ENCODE measurements around the gene CHIC1.

Gene CHIC1

DNA sequence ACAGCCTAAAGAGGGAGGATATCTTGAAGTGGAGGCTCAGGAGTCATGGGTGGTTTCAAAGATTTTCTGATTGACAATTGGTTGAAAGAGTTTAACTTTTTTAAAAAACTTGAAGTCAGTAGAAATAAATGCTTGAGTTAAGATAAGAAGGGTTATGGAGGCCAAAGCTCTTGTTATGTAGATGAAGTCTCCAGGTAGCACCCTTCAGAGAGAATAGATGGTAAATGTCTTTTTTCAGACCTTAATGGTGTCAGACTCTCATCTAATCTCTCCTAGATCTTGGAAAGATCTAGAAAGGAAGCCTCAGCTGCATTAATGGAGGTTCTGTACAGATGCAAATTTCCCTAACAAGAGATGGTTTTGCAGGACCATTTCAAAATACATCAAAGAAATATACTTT, 6.8 kb upstream of the CHIC1 start:
- H3K4me3 ChIP-seq (IDR thresholded peaks at IDR 0.05; ENCODE audit: insufficient read depth, low read depth, low read length) = no peak overlapping the region
- no peaks in the 10 kb centered on the region for H3K79me2 ChIP-seq (ENCODE audit: insufficient read depth, low read depth)
- H2AFZ ChIP-seq (ENCODE audit: low read depth) = no peak overlapping the region
- H3K9ac ChIP-seq = no peak overlapping the region
- H3K27me3 ChIP-seq (ENCODE audit: insufficient read depth, low read depth) = no peaks in the 10 kb centered on the region
- no peak overlapping the region for H3K4me2 ChIP-seq
- H3K27ac ChIP-seq = no peak overlapping the region
- no peaks in the 10 kb centered on the region for H3K36me3 ChIP-seq (ENCODE audit: insufficient read depth)
- no peaks in the 10 kb centered on the region for H3K4me1 ChIP-seq (ENCODE audit: low read depth, poor library complexity, severe bottlenecking)
- H4K20me1 ChIP-seq (ENCODE audit: insufficient read depth) = no peaks in the 10 kb centered on the region
- TF ChIP-seq, protein P1, sequence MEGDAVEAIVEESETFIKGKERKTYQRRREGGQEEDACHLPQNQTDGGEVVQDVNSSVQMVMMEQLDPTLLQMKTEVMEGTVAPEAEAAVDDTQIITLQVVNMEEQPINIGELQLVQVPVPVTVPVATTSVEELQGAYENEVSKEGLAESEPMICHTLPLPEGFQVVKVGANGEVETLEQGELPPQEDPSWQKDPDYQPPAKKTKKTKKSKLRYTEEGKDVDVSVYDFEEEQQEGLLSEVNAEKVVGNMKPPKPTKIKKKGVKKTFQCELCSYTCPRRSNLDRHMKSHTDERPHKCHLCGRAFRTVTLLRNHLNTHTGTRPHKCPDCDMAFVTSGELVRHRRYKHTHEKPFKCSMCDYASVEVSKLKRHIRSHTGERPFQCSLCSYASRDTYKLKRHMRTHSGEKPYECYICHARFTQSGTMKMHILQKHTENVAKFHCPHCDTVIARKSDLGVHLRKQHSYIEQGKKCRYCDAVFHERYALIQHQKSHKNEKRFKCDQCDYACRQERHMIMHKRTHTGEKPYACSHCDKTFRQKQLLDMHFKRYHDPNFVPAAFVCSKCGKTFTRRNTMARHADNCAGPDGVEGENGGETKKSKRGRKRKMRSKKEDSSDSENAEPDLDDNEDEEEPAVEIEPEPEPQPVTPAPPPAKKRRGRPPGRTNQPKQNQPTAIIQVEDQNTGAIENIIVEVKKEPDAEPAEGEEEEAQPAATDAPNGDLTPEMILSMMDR (conservative IDR thresholded peaks at IDR 0.05; ENCODE audit: low read depth, low read length) = no peak

DNA sequence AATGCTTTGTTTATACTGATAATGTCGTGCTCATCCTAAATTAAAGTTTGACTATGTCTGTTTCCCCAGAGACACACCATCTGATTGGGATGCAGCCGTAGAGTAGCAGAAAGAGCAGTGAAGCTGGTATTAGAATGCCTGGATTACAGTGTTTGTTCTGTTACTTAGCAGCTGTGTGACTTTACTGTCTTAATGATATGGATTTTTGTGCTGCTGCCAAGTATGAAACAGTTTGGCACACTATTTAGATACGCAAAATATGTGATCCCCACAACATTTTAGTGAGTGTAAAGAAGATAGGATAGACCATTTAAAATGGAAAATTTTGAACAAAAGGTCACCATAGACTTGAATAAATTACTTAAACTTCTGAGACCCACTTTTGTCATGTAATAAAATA, 1.2 kb upstream of the CHIC1 start:
- Histone ChIP-seq H3K27ac (no peak overlapping the region), H3K36me3 (ENCODE audit: insufficient read depth) (no peaks in the 10 kb centered on the region), H3K4me2 (peak overlapping the region; percentile 89), H3K79me2 (ENCODE audit: insufficient read depth, low read depth) (peaks cover 12% of the 10 kb centered on the region; the same call in 1 of the 2 replicates), H3K4me3 (IDR thresholded peaks at IDR 0.05; ENCODE audit: insufficient read depth, low read depth, low read length) (no peak overlapping the region), H3K27me3 (ENCODE audit: insufficient read depth, low read depth) (no peaks in the 10 kb centered on the region), H3K9ac (peak overlapping the region; percentile 49; the same call in 1 of the 2 replicates), H4K20me1 (ENCODE audit: insufficient read depth) (no peaks in the 10 kb centered on the region), H3K4me1 (ENCODE audit: low read depth, poor library complexity, severe bottlenecking) (peaks cover 22% of the 10 kb centered on the region), H2AFZ (ENCODE audit: low read depth) (no peak overlapping the region)
- TF ChIP-seq, protein P1 (conservative IDR thresholded peaks at IDR 0.05; ENCODE audit: low read depth, low read length) = no peak

DNA sequence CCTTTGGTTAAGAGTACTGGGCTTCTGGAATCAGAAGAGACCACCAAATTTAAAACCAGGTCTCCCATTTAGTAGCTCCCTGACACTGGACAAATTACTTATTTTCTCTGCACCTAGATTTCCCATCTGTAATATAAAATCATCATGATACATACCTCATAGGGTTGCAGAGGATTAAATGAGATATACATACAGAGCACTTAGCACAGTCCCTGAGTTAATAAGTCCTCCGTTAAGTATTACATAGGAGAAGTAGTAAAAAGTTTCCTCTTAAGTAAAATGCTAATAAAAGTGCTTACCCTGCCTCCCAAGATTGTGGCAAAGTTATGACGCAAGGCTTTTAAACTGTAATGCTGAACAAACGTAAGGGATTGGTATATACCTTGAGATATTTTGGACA, 539 bp upstream of the CHIC1 start:
- Histone ChIP-seq H3K27me3 (ENCODE audit: insufficient read depth, low read depth) (no peaks in the 10 kb centered on the region), H4K20me1 (ENCODE audit: insufficient read depth) (no peaks in the 10 kb centered on the region), H3K4me2 (peak overlapping the region; percentile 89), H3K27ac (peak overlapping the region; percentile 90; the same call in 1 of the 2 replicates), H3K9ac (peak overlapping the region; percentile 49), H2AFZ (ENCODE audit: low read depth) (peak overlapping the region; percentile 95), H3K36me3 (ENCODE audit: insufficient read depth) (no peaks in the 10 kb centered on the region), H3K4me1 (ENCODE audit: low read depth, poor library complexity, severe bottlenecking) (peaks cover 22% of the 10 kb centered on the region), H3K4me3 (IDR thresholded peaks at IDR 0.05; ENCODE audit: insufficient read depth, low read depth, low read length) (no peak overlapping the region), H3K79me2 (ENCODE audit: insufficient read depth, low read depth) (peaks cover 12% of the 10 kb centered on the region; the same call in 1 of the 2 replicates)
- TF ChIP-seq, protein P1 (conservative IDR thresholded peaks at IDR 0.05; ENCODE audit: low read depth, low read length) = no peak

DNA sequence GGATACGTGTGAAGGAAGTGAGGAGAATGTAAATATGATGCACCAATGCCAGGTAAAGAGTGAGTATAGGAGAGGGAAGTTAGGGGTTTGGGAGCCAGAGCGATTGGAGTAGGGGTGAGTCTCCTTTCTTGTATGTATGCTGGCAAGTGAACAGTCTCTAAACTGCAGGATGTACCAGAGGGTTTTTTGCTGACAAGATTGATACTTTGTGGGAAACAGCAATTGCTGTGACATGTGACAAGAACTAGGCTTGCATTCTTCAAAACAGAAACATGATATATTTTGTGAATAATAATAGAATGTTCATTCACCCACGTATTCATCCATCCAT, 706 bp downstream of the CHIC1 start:
- Histone ChIP-seq H3K79me2 (ENCODE audit: insufficient read depth, low read depth) (peaks cover 12% of the 10 kb centered on the region; the same call in 1 of the 2 replicates), H3K27ac (peak overlapping the region; percentile 90), H3K36me3 (ENCODE audit: insufficient read depth) (no peaks in the 10 kb centered on the region), H3K4me2 (peak overlapping the region; percentile 78), H3K9ac (peak overlapping the region; percentile 79; the same call in 1 of the 2 replicates), H2AFZ (ENCODE audit: low read depth) (peak overlapping the region; percentile 75), H3K27me3 (ENCODE audit: insufficient read depth, low read depth) (no peaks in the 10 kb centered on the region), H3K4me1 (ENCODE audit: low read depth, poor library complexity, severe bottlenecking) (peaks cover 22% of the 10 kb centered on the region), H3K4me3 (IDR thresholded peaks at IDR 0.05; ENCODE audit: insufficient read depth, low read depth, low read length) (no peak overlapping the region), H4K20me1 (ENCODE audit: insufficient read depth) (no peaks in the 10 kb centered on the region)
- TF ChIP-seq, protein P1 (conservative IDR thresholded peaks at IDR 0.05; ENCODE audit: low read depth, low read length) = no peak
